GM18519 (cell line): Measurements from ENCODE around the gene PIGU.
"Not testable (repeated sequence)": the region's sequence is repeated elsewhere in the genome, so short reads cannot be mapped to it uniquely, and the experiment has no call there.

Source experiments
- ATAC-seq: cut with Tn5 transposase; IDR thresholded peaks from one replicate; pipeline ENCODE4 v1.9.1; 2021; ENCODE audit warnings: mild to moderate bottlenecking, moderate library complexity; ENCODE audit not compliant: unreplicated experiment, low FRiP score

Gene PIGU

DNA sequence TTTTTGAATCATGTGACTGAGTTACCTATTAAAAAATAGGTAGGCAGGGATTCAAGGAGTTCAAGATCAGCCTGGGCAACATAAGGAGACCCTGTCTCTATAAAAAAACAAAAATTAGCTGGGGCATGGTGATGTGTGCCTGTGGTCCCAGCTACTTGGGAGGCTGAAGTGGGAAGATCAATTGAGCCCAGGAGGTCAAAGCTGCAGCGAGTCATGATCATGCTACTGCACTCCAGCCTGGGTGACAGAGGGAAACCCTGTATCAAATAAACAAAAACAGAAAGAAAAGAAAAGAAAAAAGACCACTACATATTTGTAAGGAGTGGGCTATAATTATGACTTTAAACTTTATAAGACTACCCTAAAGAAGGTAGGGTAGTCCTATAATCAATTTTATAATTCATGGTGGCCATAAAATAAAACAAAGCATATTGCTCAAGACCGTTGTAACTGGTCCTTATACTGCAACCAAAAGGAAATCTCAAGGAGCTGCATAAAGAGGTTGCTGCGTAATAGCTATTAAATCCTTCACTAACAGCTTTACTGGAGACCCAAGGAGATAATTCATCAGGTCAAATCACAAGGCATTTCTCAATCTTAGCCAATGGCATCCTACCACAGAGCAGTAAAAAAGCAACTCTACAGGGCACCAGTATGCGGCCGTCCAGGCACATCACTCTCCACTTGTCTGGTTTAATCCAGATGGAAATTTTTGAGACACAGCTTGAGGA lies 13.5 kb downstream of the PIGU start:
- no peak for ATAC-seq

DNA sequence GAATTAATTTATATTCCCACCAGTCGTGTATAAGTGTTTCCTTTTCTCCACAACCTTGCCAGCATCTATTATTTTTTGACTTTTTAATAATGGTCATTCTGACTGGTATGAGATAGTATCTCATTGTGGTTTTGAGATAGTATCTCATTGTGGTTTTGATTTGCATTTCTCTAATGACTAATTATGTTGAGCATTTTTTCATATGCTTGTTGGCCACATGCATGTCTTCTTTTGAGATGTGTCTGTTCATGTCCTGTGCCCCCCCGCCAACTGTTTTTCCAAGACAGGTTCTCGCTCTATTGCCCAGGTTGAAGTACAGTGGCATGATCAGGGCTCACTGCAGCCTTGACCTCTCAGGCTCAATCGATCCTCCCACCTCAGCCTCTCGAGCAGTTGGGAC lies 15.1 kb downstream of the PIGU start:
- ATAC-seq = not testable (repeated sequence)

DNA sequence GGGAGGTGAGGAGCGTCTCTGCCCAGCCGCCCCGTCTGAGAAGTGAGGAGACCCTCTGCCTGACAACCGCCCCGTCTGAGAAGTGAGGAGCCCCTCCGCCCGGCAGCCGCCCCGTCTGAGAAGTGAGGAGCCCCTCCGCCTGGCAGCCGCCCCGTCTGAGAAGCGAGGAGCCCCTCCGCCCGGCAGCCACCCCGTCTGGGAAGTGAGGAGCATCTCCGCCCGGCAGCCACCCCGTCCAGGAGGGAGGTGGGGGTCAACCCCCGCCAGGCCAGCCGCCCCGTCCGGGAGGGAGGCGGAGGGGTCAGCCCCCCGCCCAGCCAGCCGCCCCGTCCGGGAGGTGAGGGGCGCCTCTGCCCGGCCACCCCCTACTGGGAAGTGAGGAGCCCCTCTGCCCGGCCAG lies 18.2 kb downstream of the PIGU start:
- ATAC-seq = not testable (repeated sequence)

DNA sequence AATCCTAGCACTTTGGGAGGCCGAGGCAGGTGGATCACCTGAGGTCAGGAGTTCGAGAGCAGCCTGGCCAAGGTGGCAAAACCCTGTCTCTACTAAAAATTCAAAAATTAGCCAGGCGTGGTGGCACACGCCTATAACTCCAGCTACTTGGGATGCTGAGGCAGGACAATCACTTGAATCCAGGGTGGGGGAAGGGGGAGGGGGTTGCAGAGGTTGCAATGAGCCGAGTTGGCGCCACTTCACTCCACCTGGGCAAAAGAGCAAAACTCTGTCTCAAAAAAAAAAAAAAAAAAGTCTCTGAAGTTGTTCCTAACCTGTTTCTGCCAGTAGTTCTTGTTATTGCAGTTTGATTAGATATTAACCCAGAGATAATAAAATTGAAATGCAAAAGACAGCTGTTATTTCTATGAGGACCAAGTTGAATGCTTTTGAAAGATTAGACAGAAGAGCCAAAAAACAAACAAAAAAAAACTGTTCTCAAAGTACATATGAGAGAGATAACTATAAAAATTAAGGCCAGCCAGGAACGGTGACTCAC lies 22.6 kb downstream of the PIGU start:
- ATAC-seq = no peak

DNA sequence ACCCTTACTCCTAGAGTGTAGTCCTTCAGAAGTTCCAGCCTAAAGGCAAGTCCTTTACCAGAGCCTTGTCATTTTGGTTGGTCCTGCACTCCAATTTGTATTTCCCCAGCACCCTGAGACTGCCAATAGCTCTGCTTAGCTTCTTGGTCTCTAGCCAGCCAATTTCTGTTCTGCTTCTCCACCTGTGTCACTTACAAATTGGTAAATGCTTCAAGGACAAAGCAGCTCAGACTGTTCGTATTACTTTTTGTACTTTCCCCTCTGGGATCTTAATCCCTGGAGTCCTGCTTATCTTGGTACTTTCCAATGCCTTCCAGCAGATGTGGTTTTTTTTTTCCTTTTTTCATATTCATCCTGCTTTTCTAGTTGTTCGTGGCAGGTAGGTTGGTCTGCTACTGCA lies 25.7 kb downstream of the PIGU start:
- no peak for ATAC-seq

DNA sequence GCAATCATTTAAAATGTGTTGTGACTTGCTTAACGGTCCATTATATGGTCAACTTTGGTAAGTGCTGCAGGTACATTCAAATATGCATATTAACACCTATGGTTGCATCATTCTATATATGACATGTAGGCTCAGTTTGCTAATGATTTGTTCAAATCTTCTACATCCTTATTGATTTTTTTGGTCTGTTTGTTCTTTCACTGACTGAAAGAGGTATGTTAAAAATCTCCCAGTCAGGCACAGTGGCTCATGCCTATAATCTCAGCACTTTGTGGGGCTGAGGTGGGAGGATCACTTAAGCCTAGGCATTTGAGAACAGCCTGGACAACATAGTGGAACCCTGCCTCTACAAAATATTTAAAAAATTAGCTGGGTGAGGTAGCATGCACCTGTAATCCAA lies 29.2 kb downstream of the PIGU start:
- no peak for ATAC-seq

DNA sequence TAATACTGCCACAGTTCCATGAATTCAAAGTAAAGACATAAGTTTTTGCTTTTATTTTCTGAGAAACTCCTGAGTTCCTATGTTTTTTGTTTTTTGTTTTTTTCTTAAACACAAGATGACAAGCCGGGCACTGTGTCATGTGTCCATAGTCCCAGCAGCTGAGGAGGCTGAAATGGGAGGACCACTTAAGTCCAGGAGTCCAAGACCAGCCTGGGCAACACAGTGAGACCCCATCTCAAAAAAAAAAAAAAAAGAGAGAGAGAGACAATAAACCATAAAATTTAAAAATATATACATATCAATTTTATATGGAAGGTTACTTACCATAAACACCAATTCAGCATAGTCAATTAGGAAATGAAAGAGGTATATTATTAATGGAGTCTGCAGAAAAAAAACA lies 31.9 kb downstream of the PIGU start:
- ATAC-seq = no peak

DNA sequence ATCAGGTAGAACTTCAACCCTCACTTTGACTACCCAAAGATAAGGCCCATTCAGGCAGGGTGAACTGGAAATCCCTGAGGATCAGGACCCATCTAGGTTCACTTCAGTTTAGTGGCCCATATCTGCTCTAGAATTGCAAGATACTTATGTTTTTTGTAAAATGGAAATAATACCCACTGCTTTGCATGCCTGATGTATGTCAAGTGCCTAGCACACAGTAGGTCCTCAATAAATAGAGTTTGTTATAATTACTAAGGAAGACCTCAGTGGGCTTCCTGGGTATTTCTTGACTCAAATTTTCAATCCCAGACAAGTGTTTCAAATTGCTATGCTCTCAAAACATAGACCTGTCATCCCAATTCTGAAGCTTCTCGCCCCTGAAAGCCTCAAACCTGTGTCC lies 32.5 kb downstream of the PIGU start:
- ATAC-seq = no peak

DNA sequence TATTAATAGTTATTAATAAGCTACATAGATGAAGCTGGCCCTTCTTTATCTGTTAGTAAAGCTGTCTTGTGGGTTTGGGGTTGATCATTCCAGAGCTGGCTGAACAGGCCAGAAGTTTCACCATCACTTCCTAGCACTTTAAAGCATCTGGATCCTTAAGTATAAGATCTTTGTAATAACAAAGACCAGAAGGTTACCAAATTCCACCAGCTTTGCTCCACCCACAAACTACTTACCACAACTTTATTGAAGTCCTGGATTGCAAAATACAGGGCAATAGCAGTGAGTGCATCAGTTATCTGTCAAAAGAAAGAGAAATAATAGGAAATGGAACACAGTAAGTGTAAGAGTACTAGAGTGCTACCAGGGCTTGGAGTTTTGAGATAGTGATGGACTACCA lies 33.0 kb downstream of the PIGU start:
- no peak for ATAC-seq

DNA sequence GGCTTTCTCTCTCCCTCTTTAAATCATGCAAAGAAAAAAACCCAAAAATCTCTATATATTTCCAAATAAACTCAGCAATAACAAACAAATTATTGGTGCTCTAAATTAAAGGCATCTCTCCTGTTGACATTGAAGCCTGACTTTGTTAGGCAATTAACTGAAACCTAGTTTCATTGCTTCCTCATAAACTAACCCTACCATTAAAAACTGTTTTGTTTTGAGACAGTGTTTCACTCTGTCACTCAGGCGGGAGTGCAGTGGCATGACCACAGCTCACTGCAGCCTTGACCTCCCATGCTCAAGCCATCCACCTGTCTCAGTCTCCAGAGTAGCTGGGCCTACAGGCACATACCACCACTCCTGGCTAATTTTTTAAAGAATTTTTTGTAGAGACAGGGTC lies 34.9 kb downstream of the PIGU start:
- ATAC-seq = no peak

DNA sequence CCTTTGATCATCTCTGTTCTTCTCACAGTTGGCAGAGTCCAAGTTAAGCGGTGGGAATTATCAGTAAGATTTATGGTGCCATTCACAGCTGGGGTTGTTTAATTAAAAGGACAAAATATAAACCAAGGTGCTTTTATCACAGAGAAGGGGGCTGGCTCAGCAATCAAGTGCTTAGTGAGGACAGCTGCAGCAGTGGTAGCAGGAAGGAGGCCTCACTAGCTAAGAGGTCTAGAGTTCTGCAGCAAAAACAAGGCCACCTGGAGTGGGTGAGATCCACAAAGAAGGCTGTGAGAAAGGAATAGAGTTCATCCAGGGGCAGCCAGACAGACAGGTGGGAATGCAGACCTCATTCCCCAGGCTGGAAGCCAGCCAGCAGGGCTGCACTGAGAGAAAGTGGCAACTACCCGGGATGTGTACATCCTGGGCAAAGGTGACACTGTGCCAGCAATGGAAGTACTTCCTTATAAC lies 37.1 kb downstream of the PIGU start:
- no peak for ATAC-seq

DNA sequence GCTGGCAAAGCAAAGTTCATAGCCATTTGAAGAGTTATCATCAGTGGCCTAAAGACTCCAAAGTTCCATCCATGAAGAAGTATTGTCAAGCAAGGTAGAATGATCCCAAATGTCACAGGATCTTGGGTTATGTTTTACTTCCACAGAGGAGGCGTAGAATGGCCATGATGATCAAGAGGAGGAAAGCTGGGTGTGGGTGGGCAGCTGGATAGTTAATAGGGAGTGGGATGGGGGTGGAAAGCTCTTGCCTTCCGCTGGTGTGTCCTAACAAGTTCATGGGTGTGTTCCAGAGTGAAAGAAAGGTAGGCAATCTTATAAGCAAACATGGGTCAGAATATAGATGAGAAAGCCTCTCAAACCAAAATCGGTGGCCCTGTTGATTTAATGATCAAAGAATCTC lies 38.4 kb downstream of the PIGU start:
- ATAC-seq = no peak

DNA sequence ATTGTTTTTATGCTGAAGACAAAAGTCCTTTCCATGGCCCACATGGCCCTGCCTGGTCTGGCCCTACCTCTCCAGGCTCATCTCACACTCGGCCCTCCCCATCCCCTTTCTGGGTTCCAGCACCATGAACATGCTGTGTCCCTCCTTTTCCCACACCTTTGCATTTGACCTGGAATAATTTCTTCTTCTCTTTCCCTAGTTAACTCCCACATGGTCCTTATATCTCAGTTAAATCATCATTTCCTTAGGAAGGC lies 38.9 kb downstream of the PIGU start:
- no peak for ATAC-seq

DNA sequence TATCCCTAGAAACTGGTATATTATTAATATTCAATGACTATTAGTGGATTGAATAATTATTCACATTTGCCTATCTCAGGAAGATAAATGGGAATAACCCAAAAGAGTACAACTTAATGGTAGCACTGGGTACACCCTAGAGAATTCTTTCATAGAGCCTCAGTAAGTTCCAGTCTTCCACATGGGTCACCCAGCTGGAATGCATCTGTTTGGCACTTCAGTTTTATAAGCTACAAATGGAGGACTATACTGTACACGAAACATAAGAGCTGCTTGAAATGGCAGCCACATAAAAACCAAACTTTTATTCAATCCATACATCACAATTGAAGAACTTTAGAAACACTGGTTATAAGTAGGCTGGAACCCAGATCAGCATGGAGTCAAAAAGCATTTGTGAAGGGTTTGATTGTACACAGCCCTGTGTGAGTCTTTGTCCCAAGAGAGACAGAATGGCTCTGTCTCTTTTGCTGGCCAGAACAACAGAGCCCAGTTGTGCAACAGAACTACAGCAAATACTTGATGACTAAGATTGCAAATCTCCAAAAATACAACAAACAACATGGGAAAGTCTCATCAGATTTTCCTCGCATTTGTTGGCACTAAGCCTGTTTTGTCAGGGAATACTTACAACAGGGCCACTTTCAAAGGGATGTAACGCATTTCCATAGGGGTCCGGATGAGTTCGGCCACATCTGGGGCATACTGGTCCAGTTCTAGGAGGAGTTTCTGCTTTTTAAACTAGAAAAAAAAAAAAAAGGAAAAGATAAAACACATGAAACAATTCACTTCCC lies 39.5 kb downstream of the PIGU start:
- no peak for ATAC-seq

DNA sequence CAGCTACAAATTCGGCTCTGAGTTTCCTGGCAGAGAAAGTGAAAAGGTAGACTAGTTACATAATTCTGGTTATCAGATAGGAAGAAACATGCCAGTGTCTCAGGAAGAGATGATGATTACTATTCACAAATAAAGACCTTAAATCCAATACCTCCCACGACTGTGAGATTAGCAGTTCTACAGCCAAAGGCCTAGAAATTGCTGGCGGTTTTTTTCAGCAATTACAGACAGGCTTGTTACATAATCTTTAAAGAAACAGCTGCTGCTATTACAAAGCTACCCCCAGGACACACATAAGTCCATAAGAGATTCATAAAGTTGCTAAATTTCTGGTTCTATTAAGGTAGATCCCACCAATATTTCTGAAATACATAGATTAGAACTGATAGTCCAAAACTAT lies 40.2 kb downstream of the PIGU start:
- ATAC-seq = no peak

DNA sequence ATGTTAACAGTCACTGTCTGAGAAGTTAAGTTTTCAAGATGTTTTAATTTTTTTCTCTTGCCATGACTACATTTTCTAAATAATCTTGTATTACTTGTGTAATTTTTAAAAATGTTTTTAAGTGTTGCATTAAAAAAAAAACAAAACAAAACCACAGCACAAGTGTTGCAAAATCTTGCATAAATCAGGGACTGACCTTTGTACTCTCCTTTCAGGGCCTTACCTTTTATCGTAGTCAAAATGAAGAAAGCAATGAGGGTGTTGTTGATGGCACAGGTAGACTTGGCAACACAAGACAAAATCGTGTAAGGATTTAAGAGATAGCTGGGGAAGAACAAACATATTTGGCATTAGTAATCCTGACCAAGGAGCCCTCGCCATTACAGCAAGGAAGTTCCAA lies 42.5 kb downstream of the PIGU start:
- no peak for ATAC-seq

DNA sequence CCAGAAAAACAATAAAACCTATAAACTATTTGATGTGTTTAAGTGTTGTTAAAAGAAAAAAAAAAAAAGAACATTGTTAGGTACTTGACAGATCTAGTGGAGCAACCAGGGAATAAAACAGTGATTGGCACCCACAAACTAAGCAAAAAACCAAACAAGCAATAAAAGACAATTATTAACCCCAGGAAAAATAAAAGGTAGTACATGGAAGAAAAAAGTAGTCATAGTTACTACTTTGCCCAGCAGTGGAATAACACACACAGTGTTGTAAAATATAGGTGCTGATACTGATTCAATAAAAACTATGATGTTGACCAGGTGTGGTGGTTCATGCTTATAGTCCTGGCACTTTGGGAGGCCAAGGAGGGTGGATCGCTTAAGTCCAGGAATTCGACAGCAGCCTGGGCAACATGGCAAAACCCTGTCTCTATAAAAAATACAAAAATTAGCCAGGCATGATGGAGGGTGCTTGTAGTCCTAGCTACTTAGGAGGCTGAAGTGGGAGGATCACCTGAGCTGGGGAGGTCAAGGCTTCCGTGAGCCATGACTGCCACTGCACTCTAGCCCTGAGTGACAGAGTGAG lies 43.9 kb downstream of the PIGU start:
- ATAC-seq = no peak

DNA sequence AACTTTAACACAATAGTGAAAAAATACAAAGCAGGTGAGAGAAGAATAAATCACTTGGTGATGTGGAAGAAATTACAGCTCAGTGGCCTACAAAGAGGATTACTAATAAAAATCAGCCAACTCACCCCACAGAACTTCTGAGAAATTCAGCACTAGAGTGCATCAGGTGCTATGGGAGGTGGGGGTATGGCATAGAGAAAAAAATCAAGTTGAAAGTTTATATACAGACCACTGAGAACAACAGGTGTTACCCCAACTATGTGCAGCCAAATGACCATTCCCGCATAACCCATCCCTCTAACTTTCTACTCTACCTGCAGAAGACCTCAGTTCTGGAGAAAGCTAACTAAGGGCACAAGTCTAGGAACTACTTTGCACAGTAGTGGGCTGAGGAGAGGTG lies 47.0 kb downstream of the PIGU start:
- no peak for ATAC-seq

DNA sequence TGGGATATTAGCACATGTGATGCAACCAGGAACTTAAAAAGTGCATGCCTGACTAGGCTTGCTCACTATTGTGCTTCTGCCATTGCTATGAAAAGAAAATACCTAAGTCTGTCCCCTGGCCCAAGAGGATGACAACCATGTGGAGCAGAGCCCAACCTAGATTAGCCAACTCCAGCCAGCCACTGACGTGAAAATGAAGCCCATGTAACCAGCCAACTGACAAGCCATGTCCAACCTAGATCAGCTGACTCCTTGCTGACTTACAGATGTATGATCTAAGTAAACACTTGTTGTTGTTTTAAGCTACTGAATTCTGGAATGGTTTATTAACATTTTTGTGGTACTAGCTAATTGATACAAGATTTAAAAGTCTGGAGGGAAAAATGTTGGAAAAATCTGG lies 47.5 kb downstream of the PIGU start:
- ATAC-seq = no peak

DNA sequence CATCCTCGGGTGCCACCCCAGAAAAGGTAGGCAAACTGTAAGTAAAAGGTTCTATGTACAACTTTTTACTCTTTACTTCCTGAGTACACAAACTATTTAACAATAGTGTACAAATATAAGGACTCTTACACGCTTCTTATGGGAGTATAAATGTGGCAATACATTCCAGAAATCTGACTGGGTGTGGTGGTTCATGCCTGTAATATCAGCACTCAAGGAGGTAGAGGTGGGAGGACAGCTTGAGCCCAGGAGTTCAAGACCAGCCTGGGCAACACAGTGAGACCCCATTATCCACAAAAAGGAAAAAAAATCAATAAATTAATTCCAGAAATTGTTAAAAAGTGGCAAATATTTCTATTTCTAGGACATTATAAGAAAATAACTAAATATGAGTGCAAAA lies 48.9 kb downstream of the PIGU start:
- ATAC-seq = no peak

DNA sequence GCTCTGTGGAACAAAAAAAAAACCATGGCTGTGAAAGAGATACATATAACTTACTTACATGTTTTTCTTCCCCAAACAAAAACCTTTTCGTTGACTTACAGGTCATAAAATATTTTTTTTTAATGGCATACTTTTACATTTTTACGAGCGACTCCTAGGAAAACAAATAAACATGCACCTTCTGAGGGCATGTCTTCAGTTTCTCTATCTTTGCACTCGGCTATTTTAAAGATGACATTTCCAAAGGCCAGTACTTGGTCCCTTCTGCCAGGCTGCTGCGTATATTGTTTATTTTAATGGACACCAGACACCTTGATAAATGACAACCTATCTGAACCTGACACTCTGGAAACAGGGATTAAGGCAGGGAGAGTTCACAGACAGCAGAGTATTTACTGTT lies 49.4 kb downstream of the PIGU start:
- ATAC-seq = no peak

DNA sequence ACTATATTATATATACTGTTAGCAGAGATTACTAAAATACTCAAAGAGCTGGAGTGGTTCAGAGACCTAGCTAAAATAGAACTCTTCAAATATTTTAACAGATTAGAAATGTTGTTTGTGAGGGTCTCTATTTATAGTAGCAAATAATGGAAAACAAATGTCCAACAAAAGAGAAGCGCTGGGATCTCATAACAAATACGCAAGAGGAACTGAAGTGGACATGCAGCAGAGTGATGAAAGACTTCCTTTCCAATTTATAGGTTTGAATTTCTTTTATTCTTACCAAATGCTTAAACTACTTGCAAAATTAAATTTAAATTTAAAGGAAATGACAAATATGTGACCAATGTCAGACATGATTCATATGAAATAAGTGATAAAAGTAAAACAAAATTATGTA lies 49.9 kb downstream of the PIGU start:
- ATAC-seq = no peak
